GM19240 (cell line): ENCODE data around the gene FICD.
"Not testable (repeated sequence)": the region's sequence is repeated elsewhere in the genome, so short reads cannot be mapped to it uniquely, and the experiment has no call there.

Source experiments
- DNase-seq: peaks from one replicate; pipeline ENCODE4 v3.0.0; 2011; ENCODE audit warnings: low spot score; ENCODE audit not compliant: insufficient read length

FICD gene

GRCh38 chr12:108531929-108532848 is 17.1 kb downstream of the FICD start:
- DNase-seq = no peak

- DNase-seq = no peak
Observed at GRCh38 chr12:108538146-108538545, 23.1 kb downstream of the FICD start.

GRCh38 chr12:108538616-108539195 is 23.6 kb downstream of the FICD start:
- no peak for DNase-seq

- no peak for DNase-seq
Observed at GRCh38 chr12:108542320-108542719, 27.2 kb downstream of the FICD start.

GRCh38 chr12:108543652-108544051 is 28.6 kb downstream of the FICD start:
- DNase-seq = no peak

- DNase-seq = no peak
Observed at GRCh38 chr12:108547686-108548085, 32.6 kb downstream of the FICD start.

GRCh38 chr12:108548954-108549521 is 34.0 kb downstream of the FICD start:
- DNase-seq = no peak

- no peak for DNase-seq
Observed at GRCh38 chr12:108551535-108551934, 36.5 kb downstream of the FICD start.

GRCh38 chr12:108553799-108554198 is 38.7 kb downstream of the FICD start:
- no peak for DNase-seq

GRCh38 chr12:108555383-108555782 is 40.3 kb downstream of the FICD start:
- not testable (repeated sequence) for DNase-seq

- DNase-seq = no peak
Observed at GRCh38 chr12:108559007-108559655, 44.1 kb downstream of the FICD start.

- DNase-seq = no peak
Observed at GRCh38 chr12:108559748-108560147, 44.7 kb downstream of the FICD start.

- no peak for DNase-seq
Observed at GRCh38 chr12:108560321-108560721, 45.2 kb downstream of the FICD start.

- peak; percentile 55 for DNase-seq
Observed at GRCh38 chr12:108560752-108561719, 46.0 kb downstream of the FICD start, which contains the start of gene SART3. SART3 (minus strand) TSS chr12:108561173; CDS start chr12:108561154, 19 bp downstream.

GRCh38 chr12:108561852-108562347 is 46.8 kb downstream of the FICD start:
- no peak for DNase-seq

GRCh38 chr12:108562348-108563135 is 47.5 kb downstream of the FICD start, which contains the start of gene ISCU:
ISCU (plus strand) TSS chr12:108562596; CDS start chr12:108562623, 27 bp downstream.
- peak; percentile 47 for DNase-seq

GRCh38 chr12:108563136-108563803 is 48.2 kb downstream of the FICD start:
- DNase-seq = no peak

- no peak for DNase-seq
Observed at GRCh38 chr12:108563804-108564151, 48.7 kb downstream of the FICD start.

GRCh38 chr12:108564724-108565123 is 49.6 kb downstream of the FICD start:
- DNase-seq = no peak
